MCF 10A (cell line): ENCODE measurements around the gene IGF1R. TPM values are rescaled to one million over a fixed set of nuclear protein-coding genes. Genes with fewer than 3 reads are reported as not detected.
"Not testable (repeated sequence)": the region's sequence is repeated elsewhere in the genome, so short reads cannot be mapped to it uniquely, and the experiment has no call there.

Source experiments
- BruUV-seq: library from RNA; stranded (reverse); fragments of 400-500 nt; replicated peaks from 2 replicates; lab custom pipeline; 2021; lab: Mats Ljungman, UMichigan
- CTCF ChIA-PET: fragments of 300-600 bp; sonication (Branson Sonifier 250); formaldehyde crosslinking; extraction: SDS; loops from one replicate; lab custom pipeline; 2021; ENCODE audit warnings: antibody characterized with exemption, inconsistent platforms; lab: Yijun Ruan, JAX
- POLR2A ChIA-PET: fragments of 300-600, 350-650 bp; sonication (Branson Sonifier 250); formaldehyde crosslinking; extraction: SDS; loops from one replicate; lab custom pipeline; 2020; ENCODE audit warnings: antibody characterized with exemption, inconsistent platforms; lab: Yijun Ruan, JAX
- DNase-seq: peaks from one replicate; pipeline ENCODE4 v3.0.0-alpha.2; 2018; ENCODE audit not compliant: unreplicated experiment
- H3K27ac Mint-ChIP-seq: one replicate; pipeline ENCODE4 v1.8.0; 2022; ENCODE audit warnings: mild to moderate bottlenecking, low read depth, mixed read lengths; ENCODE audit not compliant: unreplicated experiment
- H3K27me3 Mint-ChIP-seq: one replicate; pipeline ENCODE4 v1.8.0; 2022; ENCODE audit warnings: mixed read lengths; ENCODE audit not compliant: insufficient read depth, unreplicated experiment
- H3K36me3 Mint-ChIP-seq: one replicate; pipeline ENCODE4 v1.8.0; 2022; ENCODE audit warnings: mild to moderate bottlenecking, moderate library complexity, mixed read lengths; ENCODE audit not compliant: insufficient read depth, unreplicated experiment
- H3K4me1 Mint-ChIP-seq: one replicate; pipeline ENCODE4 v1.8.0; 2022; ENCODE audit warnings: mixed read lengths; ENCODE audit not compliant: insufficient read depth, unreplicated experiment
- H3K4me3 Mint-ChIP-seq: one replicate; pipeline ENCODE4 v1.8.0; 2022; ENCODE audit warnings: mild to moderate bottlenecking, moderate library complexity, mixed read lengths; ENCODE audit not compliant: unreplicated experiment
- H3K9me3 Mint-ChIP-seq: one replicate; pipeline ENCODE4 v1.8.0; 2022; ENCODE audit warnings: mixed read lengths; ENCODE audit not compliant: unreplicated experiment
- intact Hi-C: fragments of 100-400 bp; cut with micrococcal nuclease; formaldehyde crosslinking; loops from 2 replicates; pipeline ENCODE4 v1.14.1; 2022
- total RNA-seq: library from RNA; stranded (reverse); gene quantifications from 2 replicates; pipeline ENCODE4 v1.2.3, GENCODE V29; 2022
- TF ChIP-seq, protein P1 (sequence below): fragments of 200-600 bp; IDR thresholded peaks from one replicate; pipeline ENCODE4 v1.8.0; 2022; ENCODE audit warnings: antibody characterized with exemption, mild to moderate bottlenecking; ENCODE audit not compliant: unreplicated experiment

Gene IGF1R
- total RNA-seq, 1 experiment from 2014 or later = 53.3 TPM

- no peak overlapping the region for H3K27ac Mint-ChIP-seq
- H3K4me3 Mint-ChIP-seq = no peak overlapping the region
- no TSS peak for BruUV-seq
- no peaks in the 10 kb centered on the region for H3K36me3 Mint-ChIP-seq
- H3K9me3 Mint-ChIP-seq = no peaks in the 10 kb centered on the region
- intact Hi-C loops = no loop called here
- TF ChIP-seq, protein P1, sequence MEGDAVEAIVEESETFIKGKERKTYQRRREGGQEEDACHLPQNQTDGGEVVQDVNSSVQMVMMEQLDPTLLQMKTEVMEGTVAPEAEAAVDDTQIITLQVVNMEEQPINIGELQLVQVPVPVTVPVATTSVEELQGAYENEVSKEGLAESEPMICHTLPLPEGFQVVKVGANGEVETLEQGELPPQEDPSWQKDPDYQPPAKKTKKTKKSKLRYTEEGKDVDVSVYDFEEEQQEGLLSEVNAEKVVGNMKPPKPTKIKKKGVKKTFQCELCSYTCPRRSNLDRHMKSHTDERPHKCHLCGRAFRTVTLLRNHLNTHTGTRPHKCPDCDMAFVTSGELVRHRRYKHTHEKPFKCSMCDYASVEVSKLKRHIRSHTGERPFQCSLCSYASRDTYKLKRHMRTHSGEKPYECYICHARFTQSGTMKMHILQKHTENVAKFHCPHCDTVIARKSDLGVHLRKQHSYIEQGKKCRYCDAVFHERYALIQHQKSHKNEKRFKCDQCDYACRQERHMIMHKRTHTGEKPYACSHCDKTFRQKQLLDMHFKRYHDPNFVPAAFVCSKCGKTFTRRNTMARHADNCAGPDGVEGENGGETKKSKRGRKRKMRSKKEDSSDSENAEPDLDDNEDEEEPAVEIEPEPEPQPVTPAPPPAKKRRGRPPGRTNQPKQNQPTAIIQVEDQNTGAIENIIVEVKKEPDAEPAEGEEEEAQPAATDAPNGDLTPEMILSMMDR = no peak
- ChIA-PET CTCF (interaction anchor here (0.5 to 1.0 kb wide), 2 partner anchors 377 to 462 kb away, joined by 4 read pairs; no protein-coding TSS in a partner anchor), POLR2A (no interaction called here)
- peaks cover 40% of the 10 kb centered on the region for H3K27me3 Mint-ChIP-seq
- peaks cover 3% of the 10 kb centered on the region for H3K4me1 Mint-ChIP-seq
- DNase-seq = no peak
These were observed 33.7 kb upstream of the IGF1R start for GRCh38 chr15:98614681-98615080.

DNA sequence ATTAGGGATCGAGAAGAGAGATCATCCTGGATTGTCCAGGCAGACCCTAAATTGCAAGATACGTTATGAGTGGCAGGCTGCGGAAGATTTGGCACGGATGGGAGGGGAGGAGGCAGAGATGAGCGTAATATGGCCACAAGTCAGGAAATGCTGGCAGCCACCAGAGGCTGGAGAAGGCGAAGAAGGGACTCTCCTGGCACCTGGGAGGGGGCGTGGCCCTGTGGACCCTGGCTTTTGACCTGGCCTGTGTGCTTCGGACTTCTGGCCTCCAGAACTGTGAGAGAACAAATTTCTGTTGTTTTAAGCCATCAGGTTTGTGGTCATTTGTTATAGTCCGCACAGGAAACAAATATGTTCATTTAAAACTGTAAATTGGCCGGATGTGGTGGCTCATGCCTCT is 31.9 kb upstream of the IGF1R start:
- Mint-ChIP-seq H3K36me3 (no peaks in the 10 kb centered on the region), H3K27ac (no peak overlapping the region), H3K9me3 (no peaks in the 10 kb centered on the region), H3K4me3 (no peak overlapping the region), H3K4me1 (no peaks in the 10 kb centered on the region), H3K27me3 (peaks cover 57% of the 10 kb centered on the region)
- ChIA-PET CTCF (no interaction called here), POLR2A (interaction anchor here (0.7 kb wide), 1 partner anchor 521 kb away, joined by 4 read pairs; no protein-coding TSS in a partner anchor)
- TF ChIP-seq, protein P1 = no peak
- intact Hi-C loops = no loop called here
- DNase-seq = no peak
- BruUV-seq = no TSS peak

GRCh38 chr15:98617328-98617980 is 30.9 kb upstream of the IGF1R start:
- POLR2A ChIA-PET = no interaction called here
- intact Hi-C loops = no loop called here
- Mint-ChIP-seq H3K27me3 (peaks cover 67% of the 10 kb centered on the region), H3K9me3 (no peaks in the 10 kb centered on the region), H3K4me3 (no peak overlapping the region), H3K4me1 (no peaks in the 10 kb centered on the region), H3K27ac (no peak overlapping the region), H3K36me3 (no peaks in the 10 kb centered on the region)
- TF ChIP-seq, protein P1 = no peak
- no peak for DNase-seq
- BruUV-seq = no TSS peak
- CTCF ChIA-PET = interaction anchor here (0.6 kb wide), 1 partner anchor 459 kb away, joined by 5 read pairs; no protein-coding TSS in a partner anchor

GRCh38 chr15:98618576-98618975 is 29.8 kb upstream of the IGF1R start:
- CTCF ChIA-PET, H3K4me3 Mint-ChIP-seq, DNase-seq, BruUV-seq, H3K9me3 Mint-ChIP-seq, intact Hi-C loops, H3K4me1 Mint-ChIP-seq, H3K36me3 Mint-ChIP-seq, H3K27ac Mint-ChIP-seq: not testable (repeated sequence)
- POLR2A ChIA-PET = interaction anchor here (0.6 kb wide), 1 partner anchor 279 kb away, joined by 5 read pairs; no protein-coding TSS in a partner anchor
- peaks cover 76% of the 10 kb centered on the region for H3K27me3 Mint-ChIP-seq
